ENCODE data around the gene NKAIN1.

Gene NKAIN1

GRCh38 chr1:31155216-31155806, 84.4 kb downstream of the NKAIN1 start (continued):
- TF ChIP-seq KLF7 (tag by site-specific recombination; IDR thresholded peaks at IDR 0.05; ENCODE audit: borderline replicate concordance), result peak; percentile 94; the same call in 1 of the 2 replicates
- TF ChIP-seq KLF10 (tag by site-specific recombination; IDR thresholded peaks at IDR 0.05), result peak; percentile 87
- TF ChIP-seq SP2 (tag by site-specific recombination; IDR thresholded peaks at IDR 0.05), result peak; percentile 68
- peak; percentile 86 for TF ChIP-seq ZBTB26 (tag by site-specific recombination; optimal IDR thresholded peaks at IDR 0.05)
- peak; percentile 62 for TF ChIP-seq ZNF692 (tag by site-specific recombination; IDR thresholded peaks at IDR 0.05)
- TF ChIP-seq PRDM10 (tag by site-specific recombination; IDR thresholded peaks at IDR 0.05), result peak; percentile 38; the same call in 1 of the 2 replicates
- 0 out of 2 replicates have a peak, but pooled peaks have one; percentile 38 for TF ChIP-seq PRDM1 (tag by site-specific recombination; IDR thresholded peaks at IDR 0.05)
- TF ChIP-seq ZNF600 (tag by site-specific recombination; IDR thresholded peaks at IDR 0.05), result 0 out of 2 replicates have a peak, but pooled peaks have one; percentile 66

- H3K36me3 ChIP-seq (ENCODE audit: control insufficient read depth in 2 of 2, insufficient read depth in 1 of 2, low read length in 2 of 2), result no peaks in the 10 kb centered on the region; a peak in 1 of 3 replicates
- ChIA-PET POLR2A (interaction anchor here (0.6 kb wide), 1 partner anchor 105 kb away, joined by 4 read pairs; no protein-coding TSS in a partner anchor), CTCF (interaction anchor here (0.9 kb wide), 1 partner anchor 31 kb away, joined by 3 read pairs; no protein-coding TSS in a partner anchor)
- H3K9me3 ChIP-seq (ENCODE audit: control insufficient read depth, insufficient read depth, low read depth, low read length), result no peaks in the 10 kb centered on the region
- H3K27ac ChIP-seq (ENCODE audit: extremely low read depth, low read depth, low read length), result peak overlapping the region; percentile 65
- H3K4me1 ChIP-seq (ENCODE audit: control insufficient read depth, insufficient read depth, low read length), result no peaks in the 10 kb centered on the region
- H3K4me3 ChIP-seq (ENCODE audit: low read depth, low read length), result peak overlapping the region; percentile 66
- peak; percentile 87 for TF ChIP-seq GLIS1 (tag by site-specific recombination; IDR thresholded peaks at IDR 0.05)
- TF ChIP-seq KLF8 (tag by site-specific recombination; IDR thresholded peaks at IDR 0.05), result peak; percentile 39; the same call in 1 of the 2 replicates
- TF ChIP-seq IKZF3 (tag by site-specific recombination; IDR thresholded peaks at IDR 0.05), result peak; percentile 86
- TF ChIP-seq GLI2 (tag by site-specific recombination; IDR thresholded peaks at IDR 0.05; ENCODE audit: borderline replicate concordance, low read depth), result no peak
- TF ChIP-seq MZF1 (tag by site-specific recombination; IDR thresholded peaks at IDR 0.05; ENCODE audit: borderline replicate concordance), result no peak
- no peak for TF ChIP-seq ZNF571 (tag by site-specific recombination; IDR thresholded peaks at IDR 0.05)
- no peak for TF ChIP-seq CTCF (tag by site-specific recombination; IDR thresholded peaks at IDR 0.05)
- TF ChIP-seq ZNF423 (tag by site-specific recombination; IDR thresholded peaks at IDR 0.05), result peak; percentile 38; the same call in 1 of the 2 replicates
- TF ChIP-seq ZNF292 (tag by site-specific recombination; IDR thresholded peaks at IDR 0.05; ENCODE audit: borderline replicate concordance, low read depth), result no peak
- peak; percentile 26; the same call in 1 of the 2 replicates for TF ChIP-seq ZBTB11 (tag by site-specific recombination; conservative IDR thresholded peaks at IDR 0.05; ENCODE audit: low read depth)
- no peak for TF ChIP-seq SCRT1 (tag by site-specific recombination; IDR thresholded peaks at IDR 0.05; ENCODE audit: borderline replicate concordance)
- TF ChIP-seq SP7 (tag by site-specific recombination; IDR thresholded peaks at IDR 0.05), result peak; percentile 5; the same call in 1 of the 2 replicates
- TF ChIP-seq KLF10 (tag by site-specific recombination; IDR thresholded peaks at IDR 0.05), result 0 out of 2 replicates have a peak, but pooled peaks have one; percentile 34
Measured at GRCh38 chr1:31154632-31155215, 85.0 kb downstream of the NKAIN1 start.

Data from HEK293 (cell line).